ENCODE results near the gene SLC8A2.

SLC8A2 gene

DNA sequence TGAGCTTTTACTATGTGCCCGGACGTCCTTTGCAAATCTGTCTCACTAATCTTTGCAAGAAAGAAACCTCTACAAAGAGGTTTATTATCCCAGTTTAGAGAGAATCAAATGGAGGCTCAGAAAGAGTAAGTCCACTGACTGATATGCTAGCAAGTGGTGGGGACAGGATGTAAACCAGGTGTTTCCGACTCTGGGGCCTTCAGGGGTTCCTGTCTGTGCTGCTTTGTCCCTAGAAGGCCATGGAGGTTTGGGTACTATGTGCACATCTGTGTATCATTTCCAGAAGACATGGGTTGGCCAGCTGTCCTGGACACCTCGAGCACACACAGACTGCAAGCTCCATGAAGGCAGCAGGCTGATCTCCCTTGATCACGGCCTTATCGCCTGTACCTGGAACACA is 13.5 kb upstream of the SLC8A2 start:
- DNase-seq = no peak

DNA sequence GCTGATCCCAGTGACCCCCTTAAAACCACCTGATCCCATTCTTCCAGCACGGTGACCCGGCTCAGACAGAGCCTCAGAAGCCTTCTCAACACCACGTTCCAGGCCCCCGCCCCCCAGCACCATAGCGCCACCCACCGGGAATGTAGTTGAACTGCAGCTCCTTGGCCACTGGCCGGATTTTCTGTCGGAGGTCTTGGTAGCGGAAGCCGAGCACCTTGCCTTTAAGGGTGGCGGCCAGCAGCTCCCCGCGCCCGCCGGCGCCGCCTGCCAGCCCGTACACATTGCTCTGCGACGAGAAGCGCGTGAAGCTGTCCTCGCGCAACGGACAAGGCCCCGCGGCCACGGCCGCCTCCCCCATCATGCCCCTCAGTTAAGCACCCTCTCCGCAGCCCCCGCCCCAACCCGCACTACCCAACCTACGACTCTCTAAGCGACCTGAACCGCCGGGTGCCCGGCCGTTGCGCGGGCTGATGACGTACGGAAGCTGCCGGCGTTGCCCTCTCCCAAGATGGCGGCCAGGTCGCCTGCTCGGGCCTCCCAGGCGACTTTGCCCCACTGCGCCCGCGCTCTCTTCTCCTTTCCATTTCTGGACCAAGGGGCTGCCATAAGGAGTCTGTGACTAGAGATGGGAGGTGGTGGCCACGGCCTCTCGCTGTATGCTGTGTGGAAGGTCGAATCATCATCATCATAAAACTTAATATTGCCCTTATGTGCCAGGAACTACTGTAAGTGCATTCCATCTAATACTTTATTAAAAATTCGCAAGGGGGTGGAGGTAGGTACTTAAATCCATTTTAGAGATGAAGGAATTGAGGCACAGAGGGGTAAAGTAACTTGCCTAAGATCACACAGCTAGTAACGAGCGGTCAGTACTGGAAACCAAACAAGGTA is 12.4 kb upstream of the SLC8A2 start, which contains the start of gene KPTN:
TSS of gene KPTN (minus strand) at position 420 of the 891 bp plus-strand sequence. CDS start at position 361, 59 bp downstream.
- DNase-seq = peak; percentile 74 to 93

- DNase-seq = no peak
Measured at GRCh38 chr19:47483200-47483599, 11.5 kb upstream of the SLC8A2 start.

GRCh38 chr19:47481460-47482052 is 9.9 kb upstream of the SLC8A2 start:
- DNase-seq = no peak

GRCh38 chr19:47480658-47481057 is 9.0 kb upstream of the SLC8A2 start:
- DNase-seq = no peak

GRCh38 chr19:47479701-47480503 is 8.2 kb upstream of the SLC8A2 start:
- no peak for DNase-seq

DNA sequence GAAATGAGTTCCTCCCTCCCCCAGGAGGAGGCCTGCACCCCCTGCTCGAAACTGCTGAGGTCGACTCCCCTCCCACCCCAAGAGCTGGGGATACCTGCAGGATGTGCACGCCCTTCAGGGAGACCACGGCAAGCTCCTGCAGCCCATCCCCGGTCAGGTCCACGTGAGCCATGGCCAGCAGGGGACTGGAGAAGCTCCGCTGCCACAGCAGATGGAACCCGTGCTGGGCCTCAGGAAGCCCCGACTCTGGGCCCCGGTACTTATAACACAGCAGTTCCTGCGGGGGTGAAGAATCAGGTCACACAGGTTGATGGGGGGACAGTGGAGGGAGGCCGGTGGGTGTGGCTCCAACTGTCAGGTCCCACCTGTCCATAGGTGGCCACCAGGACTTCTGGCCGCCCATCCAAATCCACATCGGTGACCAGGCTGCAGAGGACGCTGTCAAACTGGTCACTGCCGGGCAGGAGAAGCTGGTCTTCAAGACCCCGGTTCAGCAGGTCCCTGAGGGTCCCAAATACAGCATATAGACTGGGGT is 4.8 kb upstream of the SLC8A2 start:
- no peak for DNase-seq

DNA sequence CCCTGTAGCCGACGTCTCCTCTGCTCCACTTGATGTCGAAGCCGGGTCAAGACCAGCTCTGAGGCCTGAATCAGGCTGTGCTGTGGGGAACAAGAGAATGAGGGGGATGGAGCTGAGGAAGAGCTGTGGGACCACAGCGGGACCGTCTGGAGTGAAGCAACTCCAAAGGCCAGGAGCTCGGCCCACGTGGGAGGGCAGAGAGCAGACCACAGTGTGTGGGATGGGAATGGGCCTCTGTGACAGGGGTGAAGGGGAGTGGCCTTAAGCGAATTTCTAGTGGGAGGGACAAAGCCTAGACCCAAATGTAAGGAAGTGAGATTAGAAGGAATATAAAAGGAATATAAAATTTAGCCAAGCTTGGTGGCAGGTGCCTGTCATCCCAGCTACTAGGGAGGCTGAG is 3.8 kb upstream of the SLC8A2 start:
- no peak for DNase-seq

DNA sequence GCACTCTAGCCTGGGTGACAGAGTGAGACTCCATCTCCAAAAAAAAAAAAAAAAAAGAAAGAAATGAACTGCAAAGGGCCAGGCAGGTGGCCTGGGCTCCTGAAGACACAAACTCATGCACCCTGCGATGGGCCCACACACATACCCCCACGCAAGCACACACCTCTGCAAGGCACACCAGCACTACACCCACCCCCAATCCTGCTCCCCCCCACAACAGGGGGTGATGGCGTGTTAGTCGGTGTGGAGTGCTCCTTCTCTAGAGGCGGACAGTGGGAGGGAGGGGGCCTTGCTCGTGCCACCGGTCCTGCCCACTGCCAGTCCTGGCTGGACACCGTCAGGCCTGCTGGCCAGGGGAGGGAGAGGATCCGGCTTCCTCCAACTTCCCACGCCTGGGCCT is 1.6 kb upstream of the SLC8A2 start:
- no peak for DNase-seq

- no peak for DNase-seq
Measured at GRCh38 chr19:47471381-47471732, 336 bp downstream of the SLC8A2 start.

- DNase-seq = no peak
Measured at GRCh38 chr19:47470447-47471195, 1.1 kb downstream of the SLC8A2 start.

GRCh38 chr19:47469719-47470118 is 2.0 kb downstream of the SLC8A2 start:
- DNase-seq = no peak

- DNase-seq = no peak
Measured at GRCh38 chr19:47469363-47469700, 2.4 kb downstream of the SLC8A2 start.

- DNase-seq = no peak
Measured at GRCh38 chr19:47467914-47468313, 3.8 kb downstream of the SLC8A2 start.

DNA sequence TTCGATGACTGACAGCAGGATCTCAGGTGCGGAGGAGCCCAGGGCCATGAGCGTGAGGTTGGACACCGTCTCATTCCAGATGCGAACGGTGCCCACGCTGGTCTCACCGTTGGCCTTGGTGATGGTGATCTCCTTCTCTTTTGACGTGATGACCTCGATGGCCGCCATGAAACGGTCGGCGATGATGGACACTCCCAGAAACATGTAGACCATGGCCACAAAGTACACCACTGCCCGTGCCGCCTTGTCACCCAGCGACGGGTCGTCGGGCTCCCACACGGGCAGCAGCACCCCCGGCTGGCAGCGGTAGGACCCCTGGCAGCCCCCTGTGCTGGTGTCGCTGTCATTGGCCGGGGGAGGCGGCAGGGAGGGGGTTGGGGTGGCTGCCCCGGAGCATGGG is 5.7 kb downstream of the SLC8A2 start:
- DNase-seq = no peak

DNA sequence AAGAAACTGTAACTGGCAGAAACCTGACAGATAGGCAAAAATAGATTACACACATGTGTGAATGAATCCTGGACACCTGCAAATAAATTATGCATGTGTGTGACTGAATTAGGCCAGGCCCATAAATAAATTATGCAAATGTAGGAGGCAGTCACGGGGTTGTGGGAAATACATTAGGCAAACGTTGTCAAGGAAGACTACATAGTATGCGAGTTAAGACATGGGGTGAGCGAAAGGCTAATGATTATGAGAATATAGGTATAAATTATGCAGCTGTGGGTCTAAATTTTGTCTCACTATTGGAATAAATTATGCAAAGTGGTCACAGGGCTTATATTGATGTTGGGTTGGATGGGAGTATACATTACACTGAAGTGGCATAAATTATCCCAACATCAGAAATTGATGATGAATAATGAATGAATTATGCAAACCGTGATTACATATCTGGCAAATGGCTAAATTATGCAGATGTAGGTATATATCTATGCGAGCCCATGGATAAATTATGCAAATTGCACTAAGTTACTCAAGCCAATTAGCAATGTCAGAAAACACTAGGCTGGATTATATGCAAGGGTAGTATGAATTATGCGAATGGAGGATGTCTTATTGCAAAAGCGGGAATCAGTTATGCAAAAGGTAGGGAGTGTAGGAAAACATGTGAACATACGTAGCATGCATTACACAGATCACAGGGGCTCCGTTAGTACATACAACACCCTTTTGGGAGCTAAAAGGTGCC is 6.8 kb downstream of the SLC8A2 start:
- no peak for DNase-seq

- no peak for DNase-seq
Measured at GRCh38 chr19:47461876-47462275, 9.8 kb downstream of the SLC8A2 start.

DNA sequence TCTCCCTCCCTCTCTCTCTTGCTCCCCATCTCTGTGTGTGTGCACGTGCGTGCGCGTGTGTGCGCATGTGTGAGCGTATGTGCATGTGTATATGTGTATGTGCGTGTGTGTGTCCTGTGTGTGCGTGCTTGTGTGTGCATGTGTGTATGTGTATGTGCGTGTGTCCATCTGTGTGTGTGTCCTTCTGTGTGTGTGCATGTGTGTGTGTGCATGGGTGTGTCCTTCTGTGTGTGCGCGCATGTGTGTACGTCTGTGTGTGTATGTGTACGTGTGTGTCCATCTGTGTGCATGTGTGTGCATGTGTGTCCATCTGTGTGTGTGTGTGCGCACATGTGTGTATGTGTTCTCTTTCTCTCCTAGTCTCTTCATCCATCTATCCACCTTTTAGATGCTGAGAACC is 12.2 kb downstream of the SLC8A2 start:
- DNase-seq = no peak

DNA sequence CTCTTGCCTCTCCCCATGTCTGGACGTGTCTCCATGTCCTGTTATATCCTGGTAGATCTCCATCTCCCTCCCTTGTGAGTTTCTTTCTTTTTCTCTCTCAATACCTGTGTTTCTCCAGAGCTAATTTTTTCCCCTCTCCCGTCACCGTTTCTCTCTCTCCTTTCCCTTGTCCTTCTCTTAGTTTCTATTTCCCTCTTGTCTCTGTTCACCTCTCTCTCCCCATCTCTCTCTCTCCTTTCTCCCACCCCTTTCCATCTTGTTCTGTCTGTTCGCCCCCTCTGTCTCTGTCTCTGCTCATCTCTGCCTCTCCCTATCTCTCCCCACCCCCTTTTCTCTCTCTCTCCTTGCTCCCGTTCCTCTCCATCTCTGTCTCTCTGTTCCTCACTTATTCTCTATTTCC is 13.0 kb downstream of the SLC8A2 start:
- no peak for DNase-seq

DNA sequence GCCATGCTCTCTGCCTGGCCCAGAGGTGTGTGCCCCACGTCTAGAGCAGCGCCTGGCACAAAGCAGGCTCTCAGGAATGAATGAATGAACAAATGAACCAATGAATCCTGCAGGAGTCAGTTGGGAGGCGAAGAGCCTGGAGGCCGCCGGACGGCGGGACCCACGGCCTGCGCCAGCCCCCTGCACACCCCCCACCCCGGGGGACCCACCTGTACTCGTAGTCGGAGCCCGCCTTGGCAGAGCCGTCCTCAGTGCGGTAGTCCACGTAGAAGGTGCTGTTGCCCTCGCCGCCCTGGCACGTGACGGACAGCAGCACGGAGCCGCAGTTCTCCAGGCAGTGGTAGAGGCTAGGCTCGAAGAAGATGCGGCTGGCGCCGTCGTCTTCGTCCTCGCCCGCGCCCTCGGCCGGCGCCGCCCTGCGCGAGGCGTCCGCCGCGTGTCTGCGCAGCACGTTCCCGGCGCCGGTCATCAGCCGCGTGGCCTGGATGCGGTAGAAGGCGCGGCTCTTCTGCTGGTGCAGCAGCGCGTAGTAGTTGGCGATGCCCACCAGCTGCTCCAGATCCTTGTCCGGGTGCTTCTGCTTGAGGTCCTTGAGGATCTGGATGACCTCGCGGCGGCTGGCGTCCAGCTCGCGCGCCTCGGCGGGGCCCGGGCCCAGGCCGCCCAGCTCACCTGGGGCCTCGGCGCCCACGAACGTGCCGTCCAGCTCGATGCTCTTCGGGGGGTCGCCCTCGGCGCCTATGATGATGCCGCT is 14.8 kb downstream of the SLC8A2 start:
- DNase-seq = no peak

GRCh38 chr19:47450478-47450877 is 21.2 kb downstream of the SLC8A2 start:
- DNase-seq = no peak

Data from NCI-H187 (cell line).